GM12872 (cell line): ENCODE data around the gene PLCD3.

Experiments used
- CTCF ChIP-seq: IDR thresholded peaks from 3 replicates; pipeline ENCODE4 v1.5.1; 2011; ENCODE audit warnings: low read depth, mild to moderate bottlenecking, low read length, moderate library complexity; ENCODE audit not compliant: insufficient read depth

Gene PLCD3

GRCh38 chr17:45125509-45125908 lies 6.8 kb downstream of the PLCD3 start:
- no peak for TF ChIP-seq CTCF

GRCh38 chr17:45123930-45124796 lies 8.2 kb downstream of the PLCD3 start:
- TF ChIP-seq CTCF: no peak

GRCh38 chr17:45123076-45123770 lies 9.1 kb downstream of the PLCD3 start:
- no peak for TF ChIP-seq CTCF

GRCh38 chr17:45121055-45121454 lies 11.3 kb downstream of the PLCD3 start:
- no peak for TF ChIP-seq CTCF

GRCh38 chr17:45120558-45120957 lies 11.8 kb downstream of the PLCD3 start:
- no peak for TF ChIP-seq CTCF

- no peak for TF ChIP-seq CTCF
Observed at GRCh38 chr17:45119964-45120363, 12.4 kb downstream of the PLCD3 start.

- TF ChIP-seq CTCF: no peak
Observed at GRCh38 chr17:45118691-45119090, 13.6 kb downstream of the PLCD3 start.
